Measurements from ENCODE around the gene TM4SF4.

The TM4SF4 gene

DNA sequence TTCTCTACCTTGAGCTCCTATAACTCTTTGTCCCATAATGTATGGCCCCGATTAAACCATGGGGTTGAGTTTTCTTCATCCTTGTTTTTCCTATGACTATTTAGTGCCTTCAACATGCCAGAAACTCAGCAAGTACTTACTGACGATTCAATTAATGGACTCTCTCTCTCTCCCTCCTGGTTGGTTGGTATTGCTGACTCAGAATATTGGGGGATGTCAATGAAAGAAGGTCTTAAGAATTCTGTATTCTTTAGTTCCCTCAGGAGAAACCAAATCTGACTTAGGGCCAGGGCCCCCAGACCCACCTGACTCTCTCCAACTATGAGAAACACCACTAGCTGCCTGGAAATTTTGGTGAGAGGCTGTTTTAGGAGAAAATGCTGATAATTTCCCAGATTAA is 40.8 kb downstream of the TM4SF4 start:
- FAIRE-seq, result no peak

DNA sequence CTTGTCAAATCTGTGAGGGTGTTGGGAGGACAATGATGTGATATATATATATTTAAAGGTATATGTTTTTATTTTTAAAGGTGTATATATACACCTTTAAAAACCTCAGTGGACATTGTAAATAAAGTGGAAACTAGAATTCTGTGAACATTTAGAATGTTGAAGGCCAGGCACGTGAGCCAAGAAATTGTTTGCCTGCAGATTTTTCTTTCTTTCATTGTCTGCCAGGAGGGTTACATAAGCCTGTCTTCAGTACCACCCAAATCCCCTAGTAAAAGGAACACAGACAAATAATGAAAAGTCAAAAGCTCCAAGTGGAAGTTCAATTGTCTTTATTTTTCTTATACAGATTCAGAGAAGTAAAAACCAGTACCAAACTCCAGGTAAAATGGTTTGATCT is 42.4 kb downstream of the TM4SF4 start:
- no peak for FAIRE-seq

DNA sequence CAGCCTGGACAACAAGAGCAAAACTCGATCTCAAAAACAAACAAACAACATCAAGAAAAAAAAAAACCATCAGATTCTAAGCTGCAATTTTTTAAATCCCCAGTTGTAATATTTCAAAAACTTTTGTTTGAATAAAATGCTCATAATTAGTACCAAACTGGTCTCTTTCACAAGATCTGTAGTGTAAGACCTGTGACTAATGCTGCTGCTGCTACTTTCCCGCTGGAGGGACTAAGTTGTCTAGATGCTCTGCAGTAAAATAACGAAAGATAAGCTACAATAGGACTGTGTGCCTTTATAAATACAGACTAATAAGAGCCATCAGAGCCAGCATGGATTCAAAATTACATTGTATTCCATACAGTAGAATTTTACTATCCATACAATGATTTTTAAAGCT is 45.4 kb downstream of the TM4SF4 start:
- no peak for FAIRE-seq

DNA sequence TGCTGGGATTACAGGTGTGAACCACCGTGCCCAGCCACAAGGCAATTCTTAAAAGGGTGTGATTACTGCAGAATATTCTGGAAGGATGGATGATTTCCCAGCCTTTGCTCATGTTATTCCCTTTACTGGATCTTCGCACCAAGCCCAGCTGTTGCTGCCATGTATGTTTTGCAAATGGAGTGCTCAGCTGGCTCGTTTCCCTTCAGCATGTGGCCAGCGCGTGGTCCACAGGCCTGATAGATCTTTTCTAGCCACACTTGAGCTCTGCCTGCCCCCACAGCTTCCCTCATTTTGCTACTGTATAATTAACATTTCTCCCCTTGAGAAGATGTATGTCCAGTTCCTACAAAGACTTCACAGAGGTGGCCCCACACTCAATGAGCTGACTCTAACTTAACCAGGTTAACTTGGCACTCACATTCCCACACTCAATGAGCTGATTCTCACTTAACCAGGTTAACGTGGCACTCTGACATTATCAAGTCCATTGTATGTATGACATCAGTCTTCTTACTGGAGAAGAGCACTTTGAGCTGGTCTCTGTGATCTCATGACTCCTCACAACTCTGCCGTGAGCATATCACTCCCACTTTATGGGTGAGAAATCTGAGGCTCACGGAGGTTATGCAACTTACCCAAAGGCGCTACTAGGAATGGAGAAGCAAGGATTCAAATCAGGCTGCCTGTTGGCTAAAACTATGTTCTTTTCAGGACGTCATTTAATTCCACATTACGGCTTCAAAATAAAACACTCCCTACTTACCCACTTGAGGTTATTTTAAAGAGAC is 49.2 kb downstream of the TM4SF4 start:
- FAIRE-seq, result no peak

DNA sequence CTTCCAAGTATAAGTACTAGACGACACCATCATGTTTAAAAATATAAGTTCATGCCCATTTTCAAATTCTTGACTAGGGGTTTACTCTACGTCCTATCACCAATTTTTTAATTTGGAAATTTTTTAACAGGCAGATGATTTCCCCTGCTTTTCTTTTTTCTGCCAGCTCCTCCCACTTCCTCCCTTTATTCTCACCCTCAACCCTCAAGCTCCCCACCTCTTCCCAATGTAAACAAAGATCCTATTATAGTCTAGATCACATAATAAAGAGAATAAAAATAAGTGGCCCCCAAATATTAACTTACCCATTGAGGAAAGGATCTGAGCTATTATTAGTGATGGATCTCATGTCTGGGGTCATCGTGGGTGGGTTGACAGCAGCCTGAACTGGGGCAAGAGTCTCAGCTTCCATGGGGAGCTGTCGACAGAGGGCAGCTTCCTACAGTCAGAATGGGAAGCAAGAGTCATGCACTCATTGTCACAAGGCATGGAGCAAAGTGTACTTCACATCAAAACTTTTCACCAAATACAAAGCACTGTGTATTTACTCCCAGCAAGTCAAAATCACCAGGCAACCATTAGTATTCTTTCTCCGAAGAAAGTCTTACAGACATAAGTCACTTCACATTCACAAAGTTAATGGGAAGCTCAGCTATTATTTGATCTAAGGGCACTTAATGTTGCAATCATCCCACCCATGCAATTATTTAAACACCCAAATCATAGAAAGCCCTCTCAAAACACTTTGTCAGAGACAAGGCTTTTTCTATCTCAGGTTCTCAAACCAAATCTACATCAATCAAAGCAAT is 53.2 kb downstream of the TM4SF4 start:
- no peak for FAIRE-seq

DNA sequence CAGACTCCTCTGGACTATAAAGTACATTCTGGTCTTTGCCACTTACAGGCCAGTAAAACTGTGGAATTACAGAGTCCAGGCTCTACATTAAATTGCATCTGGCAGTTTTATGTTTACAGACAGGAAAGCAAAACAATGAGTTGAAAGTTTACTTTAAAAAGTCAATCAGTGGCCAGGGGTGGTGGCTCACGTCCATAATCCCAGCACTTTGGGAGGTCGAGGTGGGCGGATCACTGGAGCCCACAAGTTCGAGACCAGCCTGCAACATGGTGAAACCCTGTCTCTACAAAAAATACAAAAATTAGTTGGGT is 53.8 kb downstream of the TM4SF4 start:
- no peak for FAIRE-seq

DNA sequence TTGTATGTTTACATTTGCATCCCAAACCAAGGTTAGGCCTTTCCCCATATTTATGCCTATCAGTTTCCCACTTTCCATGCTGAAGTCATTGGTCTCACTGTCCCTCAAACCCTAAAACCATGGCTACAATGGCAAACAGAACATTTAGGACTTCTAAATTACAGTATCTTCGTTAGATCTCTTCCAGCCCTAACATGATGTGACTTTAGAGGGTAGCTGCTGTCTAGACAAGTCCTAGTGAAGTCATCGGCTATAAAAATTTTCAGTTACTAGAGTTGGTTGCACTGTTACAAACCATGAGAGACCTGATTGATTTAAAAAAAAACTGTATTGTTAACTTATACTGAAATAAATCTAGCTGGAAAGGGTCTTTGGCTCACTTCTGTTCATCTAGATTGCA is 54.6 kb downstream of the TM4SF4 start:
- no peak for FAIRE-seq

DNA sequence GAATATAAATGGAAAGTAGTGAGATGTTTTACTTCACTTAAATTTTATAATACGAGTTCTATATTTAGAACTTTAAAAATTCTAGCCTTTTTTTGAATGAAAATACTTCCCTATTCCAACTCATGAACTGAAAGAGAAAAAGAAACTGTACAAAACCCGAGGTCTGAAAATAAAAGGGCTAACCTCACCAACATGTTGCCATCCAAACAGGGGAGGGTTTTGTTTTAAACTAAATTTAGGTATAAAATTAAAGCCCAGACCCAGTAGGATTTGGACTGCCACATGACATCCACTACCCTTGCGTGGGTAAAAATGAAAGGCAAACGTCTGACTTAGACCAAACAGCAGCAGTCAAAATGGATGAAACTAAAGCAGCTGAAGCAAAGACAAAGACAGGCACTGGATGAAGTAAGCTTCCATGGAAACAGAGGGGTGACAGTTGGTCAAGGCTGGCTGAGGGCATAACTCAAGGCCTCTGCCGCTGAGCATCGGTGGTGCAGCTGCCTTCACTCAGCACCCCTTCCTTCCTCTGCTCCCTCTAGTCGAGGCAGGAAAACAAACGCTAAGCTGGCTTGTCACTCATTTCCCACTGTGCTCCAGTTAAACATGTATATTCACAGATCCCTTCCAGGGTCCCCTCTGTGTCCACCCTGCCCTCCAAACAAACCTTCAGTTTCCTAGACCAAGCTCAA is 58.1 kb downstream of the TM4SF4 start:
- no peak for FAIRE-seq

DNA sequence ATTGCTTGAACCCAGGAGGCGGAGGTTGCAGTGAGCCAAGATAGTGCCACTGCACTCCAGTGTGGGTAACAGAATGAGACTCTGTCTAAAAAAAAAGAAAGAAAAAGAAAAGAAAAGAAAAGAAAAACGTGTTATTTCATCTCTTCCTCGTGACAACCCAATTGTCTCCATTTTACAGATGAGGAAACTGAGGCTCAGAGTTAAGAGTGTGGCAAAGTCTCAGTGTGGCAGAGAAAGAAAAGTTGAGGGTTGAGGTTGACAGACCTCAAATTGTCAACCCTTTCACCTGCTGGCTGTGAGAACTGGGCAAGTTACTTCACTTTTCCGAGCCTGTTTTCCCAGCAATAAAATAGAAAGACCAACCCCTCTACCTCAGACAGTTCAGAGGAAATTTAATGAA is 59.6 kb downstream of the TM4SF4 start:
- no peak for FAIRE-seq

DNA sequence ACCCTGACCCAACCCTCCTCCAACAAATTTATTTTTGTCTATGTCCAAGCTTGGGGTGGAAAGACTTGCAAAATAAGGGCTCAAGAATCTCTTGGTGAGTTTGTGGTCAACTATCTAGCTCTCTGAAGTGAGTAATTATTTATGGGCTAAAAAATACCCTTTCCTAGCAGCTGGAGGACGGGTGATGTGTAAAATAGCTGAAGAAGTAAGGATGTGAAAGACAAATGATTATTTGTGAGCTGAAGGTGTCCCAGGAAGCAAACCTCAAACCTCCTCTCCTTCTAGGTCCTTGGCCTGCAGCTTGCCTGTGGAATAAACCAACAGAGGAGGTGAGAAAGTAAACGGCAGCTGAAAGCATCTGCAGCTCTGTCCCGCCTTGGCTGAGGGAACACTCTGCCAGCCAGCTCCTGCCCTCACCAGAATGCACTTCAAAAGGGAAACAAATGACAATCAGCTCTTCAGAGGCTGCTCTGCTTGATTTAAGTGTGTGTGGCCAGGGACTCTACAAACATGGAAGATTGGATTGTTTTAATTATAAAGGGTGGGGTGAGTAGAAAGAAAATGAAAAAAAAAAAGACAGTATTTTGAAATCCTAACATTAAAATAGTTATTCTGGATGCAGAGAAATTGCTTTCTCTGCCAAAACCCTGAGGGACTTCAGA is 60.3 kb downstream of the TM4SF4 start:
- no peak for FAIRE-seq

DNA sequence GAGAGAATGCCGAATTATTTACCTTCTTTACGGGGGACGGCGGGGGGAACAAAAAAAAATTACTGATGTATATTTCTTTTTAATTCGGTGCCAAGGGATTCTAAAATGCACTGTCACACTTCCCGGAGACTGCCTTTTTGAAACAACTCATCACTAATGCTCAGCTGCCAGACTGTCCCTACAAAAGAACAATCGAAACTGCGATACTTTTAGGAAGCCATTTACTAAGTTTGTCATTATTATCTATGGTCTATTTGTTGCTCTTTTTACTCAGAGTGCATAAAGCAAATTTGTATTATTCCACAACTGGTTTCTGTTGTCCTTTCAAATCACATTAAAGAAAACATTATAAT is 60.8 kb downstream of the TM4SF4 start:
- FAIRE-seq, result no peak

DNA sequence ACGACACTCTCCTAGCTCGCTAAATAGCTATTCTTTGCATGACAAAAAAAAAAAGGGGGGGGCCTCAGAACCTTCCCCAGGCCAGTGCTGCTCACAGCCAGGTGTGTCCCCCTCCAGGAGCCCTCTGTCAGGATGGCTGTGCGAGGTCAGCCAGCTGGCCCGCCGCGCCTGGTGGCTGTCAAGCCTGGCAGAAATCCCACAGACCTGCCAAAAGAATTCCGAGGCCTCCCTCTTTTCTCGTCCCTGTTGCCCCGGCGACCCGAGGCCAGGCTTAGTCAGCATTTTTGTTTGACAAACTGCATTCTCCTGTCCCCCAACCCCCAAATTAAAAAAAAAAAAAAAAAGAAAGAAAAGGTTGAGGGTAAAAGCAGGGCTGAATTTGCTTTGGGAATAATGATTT is 61.9 kb downstream of the TM4SF4 start:
- FAIRE-seq, result no peak

DNA sequence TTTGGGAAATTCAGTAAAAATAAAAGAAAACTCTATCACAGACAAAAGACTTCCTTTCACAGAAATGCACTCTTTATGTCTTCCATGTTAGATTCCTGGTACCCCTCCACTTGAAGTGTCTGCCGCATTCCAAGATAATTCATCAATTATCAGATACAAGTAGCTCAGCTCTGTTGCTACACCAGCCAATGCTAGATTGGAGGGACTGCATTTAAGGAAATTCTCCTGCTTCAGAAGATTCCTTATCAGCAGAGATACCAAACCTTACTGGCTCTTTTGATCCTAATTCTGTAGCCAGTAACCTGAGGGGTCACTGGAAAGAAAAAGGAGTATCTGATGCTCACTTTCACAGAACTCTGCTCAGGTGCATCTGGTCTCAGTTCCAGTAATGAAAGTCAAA is 63.9 kb downstream of the TM4SF4 start:
- FAIRE-seq, result no peak

DNA sequence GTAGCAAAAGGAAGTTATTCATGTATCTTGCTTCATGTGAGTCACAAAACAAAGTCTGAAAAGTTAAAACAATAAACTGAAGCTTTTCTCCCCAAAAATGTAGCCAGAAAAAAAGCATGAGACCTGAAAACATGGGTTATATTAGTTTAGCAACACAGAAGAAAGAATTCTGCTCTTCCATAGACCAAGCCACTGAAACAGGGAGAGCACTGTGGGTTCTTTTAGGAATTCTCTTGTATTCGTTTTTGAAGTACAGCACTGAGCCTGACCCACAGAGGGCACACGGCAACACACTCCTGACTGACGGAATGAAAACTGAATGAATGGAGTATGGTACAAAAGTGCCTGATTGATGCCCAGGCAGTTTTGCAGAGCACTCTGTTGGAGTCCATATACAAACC is 66.6 kb downstream of the TM4SF4 start:
- no peak for FAIRE-seq

DNA sequence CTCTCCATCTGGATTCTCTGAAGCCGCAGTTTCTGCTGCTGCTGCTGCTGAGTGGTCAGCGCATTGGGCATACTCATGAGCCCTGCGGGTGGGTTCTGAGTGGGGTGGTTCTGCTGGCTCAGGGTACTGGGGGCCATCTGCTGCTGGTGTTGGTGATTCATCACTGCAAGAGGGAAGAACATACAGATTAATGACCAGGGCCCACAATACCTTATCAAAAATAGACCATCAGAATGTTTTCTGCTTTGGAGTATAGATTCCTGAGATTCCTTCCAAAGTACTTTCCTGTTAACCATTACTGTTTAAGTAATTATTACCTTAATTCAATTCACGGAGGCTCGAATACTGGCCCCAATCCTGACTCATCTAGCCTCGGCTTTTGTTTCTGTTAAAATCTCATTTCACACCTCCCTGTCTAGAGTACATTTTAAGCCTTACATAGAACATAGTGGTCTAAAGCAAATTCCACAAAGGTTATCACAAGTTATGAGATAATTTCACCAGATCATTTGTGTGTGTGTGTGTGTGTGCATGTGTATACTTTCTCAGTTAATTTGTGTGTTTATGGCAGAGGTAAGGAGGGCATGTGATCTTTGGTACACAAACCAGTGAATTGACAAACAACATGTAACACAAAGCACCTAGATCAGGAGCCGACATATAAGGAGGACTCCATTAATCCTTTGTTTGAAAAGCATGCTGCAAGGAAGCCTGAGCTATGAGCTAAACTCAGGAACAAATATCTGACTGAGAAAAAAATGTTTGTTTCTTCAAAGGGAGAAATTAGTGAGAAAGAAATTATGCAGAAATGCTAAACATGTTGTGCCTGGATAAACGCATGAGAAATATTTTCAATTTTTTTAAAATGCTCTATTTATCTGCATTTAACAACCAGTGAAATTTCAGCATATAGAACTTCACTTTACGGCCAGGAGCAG is 68.1 kb downstream of the TM4SF4 start:
- FAIRE-seq, result no peak

DNA sequence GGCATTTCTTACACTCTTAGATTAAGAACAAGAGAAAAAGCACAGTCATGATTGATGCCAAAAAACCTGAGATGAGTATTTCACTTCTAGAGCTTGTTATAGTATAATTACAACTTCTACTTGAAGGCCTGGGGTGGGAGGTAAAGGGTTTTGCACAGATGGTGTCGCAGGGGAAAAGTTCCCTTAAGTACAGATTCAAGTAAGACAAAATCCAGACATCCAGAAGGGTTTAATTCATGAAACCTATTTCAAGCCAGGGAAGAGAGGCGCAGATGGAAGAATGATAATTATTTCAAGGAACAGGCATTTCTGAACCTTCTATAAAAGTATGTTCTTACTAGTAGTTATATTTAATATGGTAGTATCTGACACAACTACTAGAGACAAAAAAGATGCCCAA is 70.6 kb downstream of the TM4SF4 start:
- FAIRE-seq, result no peak

DNA sequence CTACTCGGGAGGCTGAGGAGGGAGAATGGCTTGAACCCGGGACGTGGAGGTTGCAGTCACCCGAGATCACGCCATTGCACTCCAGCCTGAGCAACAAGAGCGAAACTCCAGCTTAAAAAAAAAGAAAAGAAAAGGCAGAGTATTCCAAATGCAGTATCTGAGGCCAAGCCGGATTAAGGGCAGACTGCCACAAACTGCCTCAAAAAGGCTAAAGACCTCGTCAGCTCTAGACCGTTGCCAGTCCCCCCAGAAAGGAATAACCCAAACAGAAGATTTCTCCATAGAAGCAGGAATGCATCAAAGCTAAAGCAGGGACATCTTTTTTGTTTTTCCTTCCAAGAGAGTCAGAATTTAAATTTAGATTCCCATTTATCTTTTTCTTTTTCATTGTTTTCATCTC is 72.9 kb downstream of the TM4SF4 start:
- FAIRE-seq, result no peak

DNA sequence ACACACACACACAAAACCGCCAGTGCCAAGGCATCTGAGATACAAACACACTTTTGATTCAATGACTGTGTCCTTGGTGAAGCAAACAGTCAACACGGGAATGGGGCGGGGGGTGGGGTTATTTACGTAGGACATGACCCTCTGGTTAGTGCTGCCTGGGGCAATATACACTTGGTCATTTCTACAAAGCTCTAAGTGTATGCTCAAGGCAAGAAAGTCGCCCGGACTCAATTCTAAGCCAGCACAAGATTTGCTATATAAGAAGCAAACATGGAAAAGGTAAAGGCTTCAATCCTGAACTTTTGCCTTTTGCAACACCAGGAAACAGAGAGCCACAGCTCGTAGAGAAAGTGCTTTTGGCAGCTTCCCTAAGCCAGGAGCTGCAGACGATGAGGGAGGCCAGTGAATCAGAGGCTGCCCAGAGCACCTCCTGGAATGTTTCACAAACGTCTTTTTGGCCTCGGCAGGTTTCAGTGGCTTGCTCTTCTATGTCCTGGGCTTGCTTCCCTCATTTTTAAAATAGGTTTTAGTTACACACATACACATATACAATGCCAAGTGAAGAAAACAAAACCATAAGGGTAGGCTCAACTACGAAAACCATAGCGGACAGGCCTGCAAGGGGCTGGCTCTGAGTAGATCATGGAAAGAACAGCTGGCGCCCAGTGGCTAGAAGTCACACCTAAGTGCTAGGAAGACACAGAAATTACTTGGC is 73.6 kb downstream of the TM4SF4 start:
- FAIRE-seq, result no peak

DNA sequence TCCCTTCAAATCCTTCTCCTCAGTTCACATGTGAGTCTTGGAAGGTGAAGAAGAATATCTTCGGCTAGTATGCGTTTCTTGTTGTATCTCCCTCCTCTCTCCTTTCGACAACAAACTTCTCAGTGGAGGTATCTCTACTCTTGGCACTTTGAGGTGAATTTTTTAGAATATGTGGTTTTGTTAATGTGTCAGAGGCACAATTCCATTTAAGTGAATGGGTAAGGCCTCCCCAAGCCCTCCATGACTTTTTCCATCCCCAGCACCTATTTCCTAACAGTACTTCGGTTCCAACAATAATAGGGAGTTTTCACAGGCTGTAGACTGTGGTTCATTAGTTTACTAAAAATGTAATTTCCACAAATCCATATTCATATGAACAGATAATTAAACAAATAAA is 74.2 kb downstream of the TM4SF4 start:
- no peak for FAIRE-seq

DNA sequence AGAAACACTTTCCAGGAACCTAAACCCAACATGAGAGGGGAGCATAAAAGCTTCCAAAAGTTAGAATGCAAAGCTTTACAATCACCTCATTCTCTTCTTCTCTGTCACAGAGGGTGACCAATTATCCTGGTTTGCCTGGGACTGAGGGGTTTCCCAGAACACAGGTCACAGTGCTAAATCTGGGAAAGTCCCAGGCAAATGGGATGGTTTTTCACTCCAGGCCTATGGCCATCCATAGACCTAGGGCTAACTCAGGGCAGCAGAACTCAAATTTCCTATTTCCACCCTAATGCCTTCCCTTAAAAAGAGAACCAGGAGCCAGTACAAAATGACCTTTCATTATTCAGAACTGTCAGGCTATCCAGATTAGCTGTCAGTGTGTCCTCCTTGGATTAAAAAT is 77.0 kb downstream of the TM4SF4 start:
- no peak for FAIRE-seq

DNA sequence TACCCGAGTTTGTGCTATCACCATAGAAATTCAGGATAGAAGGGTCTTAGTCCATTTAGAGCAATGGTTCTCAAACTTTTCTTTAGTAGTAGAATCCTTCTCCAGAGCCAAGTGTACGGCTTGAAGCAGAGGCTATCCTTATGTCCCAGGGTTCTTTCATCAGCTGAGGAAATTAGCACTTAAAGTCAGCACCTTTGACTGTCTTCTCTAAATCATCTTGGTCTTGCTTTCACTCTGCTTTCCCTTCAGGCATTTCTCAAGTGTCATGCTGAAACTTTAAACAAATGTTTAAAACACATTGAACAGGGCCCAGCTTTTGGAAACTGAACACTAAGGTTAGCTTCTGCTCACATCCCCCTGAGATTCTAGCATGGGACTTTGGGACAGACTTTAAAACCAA is 78.2 kb downstream of the TM4SF4 start:
- FAIRE-seq, result no peak

Measured in islet of Langerhans (tissue), 1 donor.